Measurements from ENCODE around the gene RASA4B.
A peak's percentile ranks its signal among the peaks of the same experiment; 100 is the strongest.
"Not testable (repeated sequence)": the region's sequence is repeated elsewhere in the genome, so short reads cannot be mapped to it uniquely, and the experiment has no call there.

RASA4B gene

GRCh38 chr7:102455596-102455995, 62.0 kb downstream of the RASA4B start:
- DNase-seq (ENCODE audit: extremely low read depth, low read depth): no peak
- TF ChIP-seq CTCF (IDR thresholded peaks at IDR 0.05; ENCODE audit: low read depth, low read length, missing control alignments): no peak
- H3K4me3 ChIP-seq (replicated peaks; ENCODE audit: low read depth, low read length): no peak overlapping the region

GRCh38 chr7:102454932-102455331, 62.6 kb downstream of the RASA4B start:
- not testable (repeated sequence) for DNase-seq (ENCODE audit: extremely low read depth, low read depth); H3K4me3 ChIP-seq (replicated peaks; ENCODE audit: low read depth, low read length)

- H3K4me3 ChIP-seq (replicated peaks; ENCODE audit: low read depth, low read length): no peak overlapping the region
- DNase-seq (ENCODE audit: extremely low read depth, low read depth): no peak
- no peak for TF ChIP-seq CTCF (IDR thresholded peaks at IDR 0.05; ENCODE audit: low read depth, low read length, missing control alignments)
These were observed 63.1 kb downstream of the RASA4B start for GRCh38 chr7:102454468-102454867.

GRCh38 chr7:102453319-102453718, 64.3 kb downstream of the RASA4B start:
- no peak for DNase-seq (ENCODE audit: extremely low read depth, low read depth)
- no peak overlapping the region for H3K4me3 ChIP-seq (replicated peaks; ENCODE audit: low read depth, low read length)
- no peak for TF ChIP-seq CTCF (IDR thresholded peaks at IDR 0.05; ENCODE audit: low read depth, low read length, missing control alignments)

GRCh38 chr7:102452451-102452850, 65.1 kb downstream of the RASA4B start:
- no peak for TF ChIP-seq CTCF (IDR thresholded peaks at IDR 0.05; ENCODE audit: low read depth, low read length, missing control alignments)

GRCh38 chr7:102451371-102452054, 66.1 kb downstream of the RASA4B start:
- no peak for TF ChIP-seq CTCF (IDR thresholded peaks at IDR 0.05; ENCODE audit: low read depth, low read length, missing control alignments)
- H3K4me3 ChIP-seq (replicated peaks; ENCODE audit: low read depth, low read length): no peak overlapping the region
- no peak for DNase-seq (ENCODE audit: extremely low read depth, low read depth)

More at GRCh38 chr7:102452451-102452850, 65.1 kb downstream of the RASA4B start:
- H3K4me3 ChIP-seq (replicated peaks; ENCODE audit: low read depth, low read length): no peak overlapping the region
- DNase-seq (ENCODE audit: extremely low read depth, low read depth): no peak

- peak; percentile 13 for TF ChIP-seq CTCF (IDR thresholded peaks at IDR 0.05; ENCODE audit: low read depth, low read length, missing control alignments)
- H3K4me3 ChIP-seq (replicated peaks; ENCODE audit: low read depth, low read length): no peak overlapping the region
- DNase-seq (ENCODE audit: extremely low read depth, low read depth): no peak
These were observed 67.3 kb downstream of the RASA4B start for GRCh38 chr7:102450242-102450641.
